Lower leg skin (tissue), 3 donors: Measurements from ENCODE around the gene LRRC74B.

Experiments
- CTCF ChIP-seq, 3 donors: fragments of 450-650 bp; IDR thresholded peaks; one replicate each; pipeline ENCODE4 v1.5.1; 2016; ENCODE audit warnings: antibody characterized with exemption in 3 of 3, mild to moderate bottlenecking in 3 of 3, moderate library complexity in 2 of 3
- POLR2A ChIP-seq, 2 donors: fragments of 450-650 bp; IDR thresholded peaks; one replicate each; pipeline ENCODE4 v1.6.1; 2016 to 2017; ENCODE audit warnings: antibody characterized with exemption in 2 of 2, mild to moderate bottlenecking in 1 of 2, moderate library complexity in 1 of 2

- TF ChIP-seq CTCF (IDR thresholded peaks at IDR 0.05) (no peak), POLR2A (IDR thresholded peaks at IDR 0.05) (no peak)
These were observed 27.3 kb downstream of the LRRC74B start for GRCh38 chr22:21073023-21073422.
